IMR-90 (cell line): ENCODE measurements around the gene LPCAT4. TPM values are rescaled to one million over a fixed set of nuclear protein-coding genes. Genes with fewer than 3 reads are reported as not detected.

Experiments
- ATAC-seq: fragments of 200-7000 bp; cut with Tn5 transposase; 2 replicates; pipeline ENCODE4 v1.9.1; 2020; ENCODE audit warnings: low read depth, mild to moderate bottlenecking, moderate library complexity
- BruUV-seq: library from RNA; stranded (reverse); fragments of 400-500 nt; replicated peaks from 2 replicates; lab custom pipeline; 2021; lab: Mats Ljungman, UMichigan
- CTCF ChIA-PET: fragments of 300-600 bp; formaldehyde crosslinking; extraction: SDS; loops from one replicate; lab custom pipeline; 2021; ENCODE audit warnings: antibody characterized with exemption; lab: Yijun Ruan, JAX
- POLR2A ChIA-PET: fragments of 300-600 bp; sonication (Branson Sonifier 250); formaldehyde crosslinking; loops from one replicate; lab custom pipeline; 2022; ENCODE audit warnings: antibody characterized with exemption; ENCODE audit not compliant: unreplicated experiment; lab: Charles Lee
- DNase-seq: peaks from one replicate; pipeline ENCODE4 v3.0.0; 2013
- H2AFZ ChIP-seq: replicated peaks from 2 replicates; pipeline ENCODE3; 2013; ENCODE audit warnings: low read length, mild to moderate bottlenecking; ENCODE audit not compliant: poor library complexity
- H2AK5ac ChIP-seq: 2 replicates; pipeline ENCODE4 v1.6.1; 2013; ENCODE audit warnings: low read depth, low read length, inconsistent platforms
- H2AK9ac ChIP-seq: replicated peaks from 2 replicates; pipeline ENCODE3; 2013; ENCODE audit warnings: mild to moderate bottlenecking, low read depth, low read length, moderate library complexity; ENCODE audit not compliant: poor library complexity
- H2BK120ac ChIP-seq: 2 replicates; pipeline ENCODE4 v1.6.1; 2013; ENCODE audit warnings: low read depth, low read length, inconsistent platforms
- H2BK15ac ChIP-seq: 3 replicates; pipeline ENCODE4 v1.6.1; 2013; ENCODE audit warnings: low read depth, low read length, inconsistent platforms
- H2BK20ac ChIP-seq: 2 replicates; pipeline ENCODE4 v1.6.1; 2013; ENCODE audit warnings: low read depth, mild to moderate bottlenecking, inconsistent platforms, low read length, moderate library complexity
- H2BK5ac ChIP-seq: 2 replicates; pipeline ENCODE4 v1.6.1; 2013; ENCODE audit warnings: mild to moderate bottlenecking, low read depth, low read length, inconsistent platforms; ENCODE audit not compliant: poor library complexity, severe bottlenecking
- H3K14ac ChIP-seq: replicated peaks from 2 replicates; pipeline ENCODE4 v1.6.1; 2013; ENCODE audit warnings: low read depth, low read length, inconsistent platforms
- H3K18ac ChIP-seq: 2 replicates; pipeline ENCODE4 v1.6.1; 2013; ENCODE audit warnings: low read depth, low read length, control low read depth
- H3K23ac ChIP-seq: 2 replicates; pipeline ENCODE4 v1.6.1; 2013; ENCODE audit warnings: low read depth, low read length, inconsistent platforms
- H3K27ac ChIP-seq: 2 replicates; pipeline ENCODE4 v1.5.1; 2013; ENCODE audit warnings: mild to moderate bottlenecking, control low read depth, low read length; ENCODE audit not compliant: insufficient read depth
- H3K27me3 ChIP-seq: 2 replicates; pipeline ENCODE4 v1.6.1; 2013; ENCODE audit warnings: low read length; ENCODE audit not compliant: control insufficient read depth, insufficient read depth
- H3K36me3 ChIP-seq: 2 replicates; pipeline ENCODE4 v1.6.1; 2013; ENCODE audit warnings: low read length, mixed read lengths; ENCODE audit not compliant: control insufficient read depth, insufficient read depth
- H3K4ac ChIP-seq: 2 replicates; pipeline ENCODE4 v1.6.1; 2013; ENCODE audit warnings: low read depth, low read length, inconsistent platforms
- H3K4me1 ChIP-seq: 2 replicates; pipeline ENCODE4 v1.6.1; 2013; ENCODE audit warnings: low read length, mixed read lengths; ENCODE audit not compliant: control insufficient read depth, insufficient read depth
- H3K4me2 ChIP-seq: 2 replicates; pipeline ENCODE4 v1.6.1; 2013; ENCODE audit warnings: low read depth, mild to moderate bottlenecking, control low read depth, low read length, moderate library complexity
- H3K4me3 ChIP-seq: 2 replicates; pipeline ENCODE4 v1.5.1; 2013; ENCODE audit warnings: low read depth, mild to moderate bottlenecking, control low read depth, low read length, moderate library complexity; ENCODE audit not compliant: insufficient read depth
- H3K56ac ChIP-seq: 2 replicates; pipeline ENCODE4 v1.6.1; 2013; ENCODE audit warnings: low read length, inconsistent platforms; ENCODE audit not compliant: insufficient read depth; ENCODE audit errors: extremely low read depth
- H3K79me1 ChIP-seq, 2 experiments: 2 replicates each; pipeline ENCODE4 v1.6.1; 2013; ENCODE audit warnings: low read length in 2 of 2, inconsistent platforms in 1 of 2, low read depth in 1 of 2
- H3K9ac ChIP-seq: 2 replicates; pipeline ENCODE4 v1.6.1; 2013; ENCODE audit warnings: low read depth, low read length, control low read depth
- H3K9me1 ChIP-seq: 2 replicates; pipeline ENCODE4 v1.6.1; 2013; ENCODE audit warnings: low read length, inconsistent platforms; ENCODE audit not compliant: insufficient read depth
- H3K9me3 ChIP-seq: 2 replicates; pipeline ENCODE4 v1.6.1; 2013; ENCODE audit warnings: low read length; ENCODE audit not compliant: control insufficient read depth, insufficient read depth
- H4K20me1 ChIP-seq: 2 replicates; pipeline ENCODE4 v1.6.1; 2013; ENCODE audit warnings: low read length, inconsistent platforms; ENCODE audit not compliant: insufficient read depth
- H4K5ac ChIP-seq: 2 replicates; pipeline ENCODE4 v1.6.1; 2013; ENCODE audit warnings: mild to moderate bottlenecking, low read depth, low read length, control low read depth
- H4K8ac ChIP-seq, 2 experiments: 2 replicates each; pipeline ENCODE4 v1.6.1; 2013; ENCODE audit warnings: low read depth in 2 of 2, low read length in 2 of 2, control low read depth in 1 of 2, inconsistent platforms in 1 of 2
- H4K91ac ChIP-seq: 2 replicates; pipeline ENCODE4 v1.6.1; 2013; ENCODE audit warnings: low read depth, low read length, inconsistent platforms; ENCODE audit not compliant: insufficient read depth
- CHD1 ChIP-seq: IDR thresholded peaks from 2 replicates; pipeline ENCODE4 v1.6.1; 2012; ENCODE audit warnings: low read depth, low read length, improper control_type of control experiment
- CTCF ChIP-seq: conservative IDR thresholded peaks from 2 replicates; pipeline ENCODE4 v1.5.1; 2012; ENCODE audit warnings: mild to moderate bottlenecking, low read depth, low read length, improper control_type of control experiment
- MAFK ChIP-seq: IDR thresholded peaks from 2 replicates; pipeline ENCODE4 v1.6.1; 2012; ENCODE audit warnings: low read depth, low read length, improper control_type of control experiment
- MAZ ChIP-seq: IDR thresholded peaks from 2 replicates; pipeline ENCODE4 v1.6.1; 2012; ENCODE audit warnings: low read depth, mild to moderate bottlenecking, low read length, improper control_type of control experiment, moderate library complexity, borderline replicate concordance
- MXI1 ChIP-seq: IDR thresholded peaks from 2 replicates; pipeline ENCODE4 v1.6.1; 2012; ENCODE audit warnings: low read depth, mild to moderate bottlenecking, low read length, moderate library complexity, borderline replicate concordance
- NFE2L2 ChIP-seq: fragments of 150-350 bp; IDR thresholded peaks from 2 replicates; pipeline ENCODE4 v1.6.1; 2016; ENCODE audit warnings: low read depth, mild to moderate bottlenecking, low read length
- RAD21 ChIP-seq: IDR thresholded peaks from 2 replicates; pipeline ENCODE4 v1.6.1; 2012; ENCODE audit warnings: low read length, improper control_type of control experiment
- SMC3 ChIP-seq: fragments of 150-350 bp; IDR thresholded peaks from 2 replicates; pipeline ENCODE4 v1.6.1; 2016; ENCODE audit warnings: low read depth, mild to moderate bottlenecking, antibody characterized with exemption, low read length, moderate library complexity
- USF2 ChIP-seq: fragments of 150-350 bp; IDR thresholded peaks from 2 replicates; pipeline ENCODE4 v1.6.1; 2017; ENCODE audit warnings: mild to moderate bottlenecking, antibody characterized with exemption, low read length, low read depth
- dilution Hi-C: fragments of 300-500 bp; cut with HindIII; formaldehyde crosslinking; loops from one replicate; pipeline ENCODE4 v1.14.3; 2018; ENCODE audit warnings: low sequenced_read_pairs; ENCODE audit not compliant: unreplicated experiment
- in situ Hi-C: fragments of 300-500 bp; cut with MboI; formaldehyde crosslinking; loops from 3 replicates; pipeline ENCODE4 v1.14.3; 2019; ENCODE audit warnings: low sequenced_read_pairs, inconsistent platforms, mixed read lengths
- intact Hi-C: fragments of 100-400 bp; cut with micrococcal nuclease; formaldehyde crosslinking; loops from 2 replicates; pipeline ENCODE4 v1.10.0; 2022
- polyA plus RNA-seq, 3 experiments: library from polyadenylated mRNA; depleted of rRNA; stranded (reverse); fragments of >200 nt; gene quantifications; 2 replicates each; pipeline ENCODE4 v1.2.3, GENCODE V29; 2012; ENCODE audit warnings: low replicate concordance in 1 of 3
- total RNA-seq: library from RNA; depleted of rRNA; stranded (reverse); fragments of >200 nt; gene quantifications from 2 replicates; pipeline ENCODE4 v1.2.3, GENCODE V29; 2012

LPCAT4 gene
- total and polyA plus RNA-seq, 2 of the 4 experiments (the other 2 are of a cell fraction): 3.8 to 44.4 TPM

- no peak overlapping the region for H2AK9ac ChIP-seq
- H2AFZ ChIP-seq: no peak overlapping the region
- H2BK20ac ChIP-seq: no peak overlapping the region
- no peak overlapping the region for H4K91ac ChIP-seq
- H2BK120ac ChIP-seq: no peak overlapping the region
- TF ChIP-seq CHD1 (no peak), RAD21 (no peak), MAFK (no peak), CTCF (no peak), NFE2L2 (no peak), MAZ (no peak), USF2 (no peak), SMC3 (no peak), MXI1 (no peak)
- DNase-seq (no peak), ATAC-seq (no peak)
- no peak overlapping the region for H3K9ac ChIP-seq
- no peaks in the 10 kb centered on the region for H4K20me1 ChIP-seq
- dilution Hi-C loops (no loop called here), in situ Hi-C loops (no loop called here), intact Hi-C loops (no loop called here)
- H3K9me1 ChIP-seq: no peaks in the 10 kb centered on the region
- no peak overlapping the region for H3K4me2 ChIP-seq
- H3K23ac ChIP-seq: no peak overlapping the region
- ChIA-PET CTCF (no interaction called here), POLR2A (interaction anchor here (0.7 kb wide), 1 partner anchor 8 kb away, joined by 4 read pairs; no protein-coding TSS in a partner anchor)
- no peaks in the 10 kb centered on the region for H3K4me1 ChIP-seq
- no peaks in the 10 kb centered on the region for H3K36me3 ChIP-seq
- no peak overlapping the region for H3K18ac ChIP-seq
- no peak overlapping the region for H4K8ac ChIP-seq
- no peak overlapping the region for H3K56ac ChIP-seq
- no TSS peak for BruUV-seq
- H3K4ac ChIP-seq: no peak overlapping the region
- no peak overlapping the region for H2BK15ac ChIP-seq
- no peaks in the 10 kb centered on the region for H3K27me3 ChIP-seq
- no peak overlapping the region for H3K27ac ChIP-seq
- H4K5ac ChIP-seq: no peak overlapping the region
- H3K9me3 ChIP-seq: no peaks in the 10 kb centered on the region
- H2BK5ac ChIP-seq: no peak overlapping the region
- H3K4me3 ChIP-seq: no peak overlapping the region
- no peak overlapping the region for H3K14ac ChIP-seq
- 0 out of 4 replicates have a peak, but pooled peaks cover 0 to 6% of the 10 kb centered on the region in 2 experiments for H3K79me1 ChIP-seq
- no peak overlapping the region for H2AK5ac ChIP-seq
Observed at GRCh38 chr15:34325368-34325767, 41.6 kb downstream of the LPCAT4 start.
